ENCODE data around the gene SOX14. TPM values are rescaled to one million over a fixed set of nuclear protein-coding genes. Genes with fewer than 3 reads are reported as not detected.
A peak's percentile ranks its signal among the peaks of the same experiment; 100 is the strongest.

Gene SOX14
- polyA plus RNA-seq, 2 donors, result 0.10 TPM; not detected in 1

DNA sequence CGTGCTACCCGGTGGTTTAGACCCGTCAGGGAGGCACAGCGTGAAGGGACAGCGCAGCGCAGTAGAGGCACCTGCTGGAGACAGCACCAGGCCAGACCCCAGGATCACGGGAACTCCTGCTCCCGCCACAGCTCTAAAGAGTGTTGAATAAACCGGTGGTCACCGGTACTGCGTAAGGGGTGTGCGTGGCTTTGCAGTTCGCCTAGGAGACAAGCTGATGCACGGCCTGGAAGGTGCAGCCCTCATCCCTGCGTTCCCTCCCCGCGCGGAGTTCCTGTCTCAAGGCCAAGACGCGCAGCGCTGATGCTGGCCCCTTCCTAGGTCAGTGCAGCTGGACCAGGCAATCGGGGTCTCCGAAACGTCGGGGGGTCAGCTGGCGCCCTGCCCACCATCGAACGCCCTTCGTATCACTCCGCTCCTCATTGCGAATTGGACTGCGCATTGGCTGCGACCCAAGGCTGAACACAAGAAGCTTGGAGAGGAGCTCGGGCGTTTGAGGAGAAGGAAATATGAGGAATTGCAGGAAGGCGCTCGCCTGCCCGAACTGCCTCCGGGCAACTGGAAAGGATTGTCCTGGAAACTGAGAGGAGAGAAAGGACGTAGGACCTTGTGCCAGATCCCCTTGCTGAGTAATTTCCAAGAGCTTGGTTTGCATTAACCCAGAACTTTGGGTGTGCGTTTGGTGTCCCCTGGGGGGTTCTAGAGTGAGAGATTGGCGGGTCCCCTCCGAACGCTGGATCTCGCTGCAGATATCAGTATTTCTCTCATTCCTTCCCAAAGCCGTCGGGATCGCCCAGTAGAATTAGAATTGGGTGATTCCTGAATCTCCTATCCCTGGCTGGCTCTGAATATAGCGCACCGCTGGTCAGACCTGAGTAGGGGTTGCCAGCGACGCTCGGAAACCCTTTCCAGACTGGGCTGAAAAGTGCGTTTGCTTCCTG is 2.3 kb upstream of the SOX14 start:
- 5 to 6% methylated on average over 52 to 54 of the region's 54 CpGs for WGBS, 2 donors
- Histone ChIP-seq H3K4me1 (ENCODE audit: control insufficient read depth in 2 of 2, insufficient read depth in 2 of 2, low read length in 1 of 2) (peaks cover 9 to 21% of the 10 kb centered on the region in 2 donors), H3K4me3 (ENCODE audit: low read depth in 1 of 2, low read length in 2 of 2) (no peak overlapping the region), H3K27ac (ENCODE audit: low read depth in 2 of 2, low read length in 1 of 2) (no peak overlapping the region), H3K36me3 (ENCODE audit: control insufficient read depth in 2 of 2, insufficient read depth in 2 of 2, low read length in 1 of 2) (no peaks in the 10 kb centered on the region), H3K9me3 (ENCODE audit: control insufficient read depth in 2 of 2, insufficient read depth in 1 of 2, low read depth in 1 of 2, low read length in 1 of 2) (no peaks in the 10 kb centered on the region), H3K27me3 (ENCODE audit: control insufficient read depth in 1 of 2, insufficient read depth in 2 of 2, low read length in 2 of 2) (peaks cover 22 to 42% of the 10 kb centered on the region in 2 donors)

DNA sequence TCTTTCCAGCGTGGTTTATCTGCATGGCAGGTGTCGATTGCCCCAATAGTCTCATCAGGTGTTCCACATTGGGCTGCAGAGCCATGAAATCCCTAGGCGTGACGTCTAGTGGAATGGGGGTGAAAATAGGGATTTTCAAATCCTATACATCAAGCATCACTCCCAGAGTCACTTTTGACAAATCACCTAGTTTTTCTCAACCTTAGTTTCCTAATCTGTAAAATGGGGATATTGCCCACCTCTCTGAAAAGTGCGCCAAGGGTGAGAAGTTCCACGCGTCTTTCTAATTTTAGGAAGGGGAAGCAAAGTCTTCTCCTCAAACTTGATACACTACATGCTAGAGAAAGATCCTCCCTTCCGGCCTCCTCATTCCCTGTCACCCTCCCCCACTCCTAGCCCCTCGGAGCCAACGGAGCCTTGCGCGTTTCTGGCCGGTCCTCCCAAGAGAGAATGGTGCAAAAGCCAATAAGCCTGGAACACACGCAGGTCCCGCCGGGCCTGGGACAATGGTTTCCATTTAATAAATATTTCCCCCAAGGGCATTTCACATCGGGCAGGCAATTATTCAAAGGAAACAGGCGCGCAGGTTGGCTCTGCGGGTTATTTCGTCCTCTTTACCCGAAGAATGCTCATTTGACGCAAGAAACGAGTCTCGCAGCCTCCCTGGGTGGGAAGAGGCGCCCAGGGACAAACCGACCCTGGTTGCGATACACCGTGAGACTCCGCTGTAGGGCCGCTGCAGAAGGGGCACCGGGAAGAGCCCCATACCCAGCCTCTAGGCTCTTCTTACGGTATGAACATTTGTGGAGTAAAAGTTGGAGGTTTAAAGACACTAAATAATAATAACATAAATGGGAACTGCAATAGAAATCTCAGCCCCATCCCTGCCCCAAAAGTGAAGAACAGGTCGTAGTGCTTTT is 1.2 kb upstream of the SOX14 start:
- peaks cover 9 to 21% of the 10 kb centered on the region in 2 donors for H3K4me1 ChIP-seq (ENCODE audit: control insufficient read depth in 2 of 2, insufficient read depth in 2 of 2, low read length in 1 of 2)
- no peak overlapping the region for H3K27ac ChIP-seq (ENCODE audit: low read depth in 2 of 2, low read length in 1 of 2)
- WGBS, 2 donors, result 6 to 8% methylated on average over 34 of the region's 34 CpGs
- peaks cover 0 to 2% of the 10 kb centered on the region in 2 donors for H3K9me3 ChIP-seq (ENCODE audit: control insufficient read depth in 2 of 2, insufficient read depth in 1 of 2, low read depth in 1 of 2, low read length in 1 of 2)
- no peaks in the 10 kb centered on the region for H3K36me3 ChIP-seq (ENCODE audit: control insufficient read depth in 2 of 2, insufficient read depth in 2 of 2, low read length in 1 of 2)
- peaks cover 25 to 51% of the 10 kb centered on the region in 2 donors for H3K27me3 ChIP-seq (ENCODE audit: control insufficient read depth in 1 of 2, insufficient read depth in 2 of 2, low read length in 2 of 2)
- peak overlapping the region in 1 of 2 donors; percentile 41 for H3K4me3 ChIP-seq (ENCODE audit: low read depth in 1 of 2, low read length in 2 of 2)

DNA sequence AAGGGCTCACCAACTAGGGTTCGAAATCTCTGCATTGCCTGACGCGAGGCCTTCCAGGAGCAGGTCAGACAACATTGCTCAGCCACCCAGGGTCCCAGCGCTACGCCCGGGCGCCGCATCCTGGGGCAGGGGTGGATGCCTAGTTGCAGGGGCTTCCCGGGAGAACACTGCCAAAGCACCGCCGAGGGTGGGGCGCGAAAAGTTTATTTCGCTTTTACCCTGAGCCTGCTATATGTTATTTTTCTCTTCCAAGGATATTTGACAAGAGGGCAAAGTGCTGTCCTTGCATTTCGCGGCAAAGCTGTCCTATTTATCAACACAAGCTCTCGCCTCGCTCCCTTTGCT is 549 bp upstream of the SOX14 start:
- H3K27me3 ChIP-seq (ENCODE audit: control insufficient read depth in 1 of 2, insufficient read depth in 2 of 2, low read length in 2 of 2), result peaks cover 25 to 57% of the 10 kb centered on the region in 2 donors

DNA sequence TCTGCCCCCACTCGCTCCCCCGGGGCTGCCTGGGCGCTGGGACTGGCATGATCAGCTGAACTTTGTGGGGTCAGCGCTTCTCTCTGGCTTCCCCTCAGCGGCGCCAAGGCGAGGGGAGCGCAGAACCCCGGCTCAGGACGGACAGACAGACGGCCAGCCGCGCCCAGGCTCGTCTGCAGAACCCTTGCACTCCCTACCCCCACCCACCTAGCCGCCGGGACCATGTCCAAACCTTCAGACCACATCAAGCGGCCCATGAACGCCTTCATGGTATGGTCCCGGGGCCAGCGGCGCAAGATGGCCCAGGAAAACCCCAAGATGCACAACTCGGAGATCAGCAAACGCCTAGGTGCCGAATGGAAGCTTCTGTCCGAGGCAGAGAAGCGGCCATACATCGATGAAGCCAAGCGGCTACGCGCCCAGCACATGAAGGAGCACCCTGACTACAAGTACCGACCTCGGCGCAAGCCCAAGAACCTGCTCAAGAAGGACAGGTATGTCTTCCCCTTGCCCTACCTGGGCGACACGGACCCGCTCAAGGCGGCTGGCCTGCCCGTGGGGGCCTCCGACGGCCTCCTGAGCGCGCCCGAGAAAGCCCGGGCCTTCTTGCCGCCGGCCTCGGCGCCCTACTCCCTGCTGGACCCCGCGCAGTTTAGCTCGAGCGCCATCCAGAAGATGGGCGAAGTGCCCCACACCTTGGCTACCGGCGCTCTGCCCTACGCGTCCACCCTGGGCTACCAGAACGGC is 621 bp downstream of the SOX14 start:
- Histone ChIP-seq H3K4me3 (ENCODE audit: low read depth in 1 of 2, low read length in 2 of 2) (peak overlapping the region in 1 of 2 donors; percentile 41), H3K9me3 (ENCODE audit: control insufficient read depth in 2 of 2, insufficient read depth in 1 of 2, low read depth in 1 of 2, low read length in 1 of 2) (peaks cover 0 to 4% of the 10 kb centered on the region in 2 donors), H3K27ac (ENCODE audit: low read depth in 2 of 2, low read length in 1 of 2) (no peak overlapping the region), H3K36me3 (ENCODE audit: control insufficient read depth in 2 of 2, insufficient read depth in 2 of 2, low read length in 1 of 2) (no peaks in the 10 kb centered on the region), H3K4me1 (ENCODE audit: control insufficient read depth in 2 of 2, insufficient read depth in 2 of 2, low read length in 1 of 2) (peaks cover 15 to 27% of the 10 kb centered on the region in 2 donors), H3K27me3 (ENCODE audit: control insufficient read depth in 1 of 2, insufficient read depth in 2 of 2, low read length in 2 of 2) (peaks cover 23 to 62% of the 10 kb centered on the region in 2 donors)
- WGBS, 2 donors, result 7 to 13% methylated on average over 46 to 58 of the region's 58 CpGs

More for the DNA sequence above, 549 bp upstream of the SOX14 start:
- Histone ChIP-seq H3K27ac (ENCODE audit: low read depth in 2 of 2, low read length in 1 of 2) (no peak overlapping the region), H3K36me3 (ENCODE audit: control insufficient read depth in 2 of 2, insufficient read depth in 2 of 2, low read length in 1 of 2) (no peaks in the 10 kb centered on the region), H3K4me1 (ENCODE audit: control insufficient read depth in 2 of 2, insufficient read depth in 2 of 2, low read length in 1 of 2) (peaks cover 15 to 23% of the 10 kb centered on the region in 2 donors), H3K4me3 (ENCODE audit: low read depth in 1 of 2, low read length in 2 of 2) (peak overlapping the region in 1 of 2 donors; percentile 41), H3K9me3 (ENCODE audit: control insufficient read depth in 2 of 2, insufficient read depth in 1 of 2, low read depth in 1 of 2, low read length in 1 of 2) (peaks cover 0 to 2% of the 10 kb centered on the region in 2 donors)
- WGBS, 2 donors, result 2 to 3% methylated on average over 18 of the region's 18 CpGs

DNA sequence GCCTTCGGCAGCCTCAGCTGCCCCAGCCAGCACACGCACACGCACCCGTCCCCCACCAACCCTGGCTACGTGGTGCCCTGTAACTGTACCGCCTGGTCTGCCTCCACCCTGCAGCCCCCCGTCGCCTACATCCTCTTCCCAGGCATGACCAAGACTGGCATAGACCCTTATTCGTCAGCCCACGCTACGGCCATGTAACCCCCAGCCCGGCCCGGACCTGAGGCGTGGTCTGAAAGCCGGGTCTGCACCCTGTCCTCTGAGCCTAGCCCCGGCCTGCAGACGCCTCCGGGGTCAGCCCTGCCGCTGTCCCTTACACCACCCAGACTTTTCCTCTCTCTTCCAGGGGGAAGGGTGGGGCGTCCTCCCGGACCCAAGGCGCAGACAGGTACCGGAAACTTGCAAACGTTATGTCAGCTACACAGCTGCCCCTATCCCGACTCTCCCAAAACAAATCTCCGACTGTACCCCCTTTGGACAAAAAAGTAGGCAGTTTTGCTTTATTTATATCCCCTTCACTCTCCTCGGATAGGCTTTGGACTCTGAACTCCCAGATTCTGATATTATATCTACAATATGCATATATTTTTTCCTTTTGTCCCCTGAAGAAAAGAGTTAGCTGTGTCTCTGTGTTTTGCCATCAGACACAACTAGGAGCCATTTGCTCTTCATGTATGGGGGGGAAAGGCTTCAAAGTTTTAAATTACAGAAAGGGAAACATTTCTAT is 1.4 kb downstream of the SOX14 start:
- H3K4me1 ChIP-seq (ENCODE audit: control insufficient read depth in 2 of 2, insufficient read depth in 2 of 2, low read length in 1 of 2), result peaks cover 15 to 31% of the 10 kb centered on the region in 2 donors
- H3K4me3 ChIP-seq (ENCODE audit: low read depth in 1 of 2, low read length in 2 of 2), result no peak overlapping the region
- WGBS, 2 donors, result 6% methylated on average over 27 of the region's 27 CpGs
- peaks cover 18 to 65% of the 10 kb centered on the region in 2 donors for H3K27me3 ChIP-seq (ENCODE audit: control insufficient read depth in 1 of 2, insufficient read depth in 2 of 2, low read length in 2 of 2)
- no peaks in the 10 kb centered on the region for H3K36me3 ChIP-seq (ENCODE audit: control insufficient read depth in 2 of 2, insufficient read depth in 2 of 2, low read length in 1 of 2)
- H3K9me3 ChIP-seq (ENCODE audit: control insufficient read depth in 2 of 2, insufficient read depth in 1 of 2, low read depth in 1 of 2, low read length in 1 of 2), result peaks cover 0 to 4% of the 10 kb centered on the region in 2 donors
- H3K27ac ChIP-seq (ENCODE audit: low read depth in 2 of 2, low read length in 1 of 2), result no peak overlapping the region

DNA sequence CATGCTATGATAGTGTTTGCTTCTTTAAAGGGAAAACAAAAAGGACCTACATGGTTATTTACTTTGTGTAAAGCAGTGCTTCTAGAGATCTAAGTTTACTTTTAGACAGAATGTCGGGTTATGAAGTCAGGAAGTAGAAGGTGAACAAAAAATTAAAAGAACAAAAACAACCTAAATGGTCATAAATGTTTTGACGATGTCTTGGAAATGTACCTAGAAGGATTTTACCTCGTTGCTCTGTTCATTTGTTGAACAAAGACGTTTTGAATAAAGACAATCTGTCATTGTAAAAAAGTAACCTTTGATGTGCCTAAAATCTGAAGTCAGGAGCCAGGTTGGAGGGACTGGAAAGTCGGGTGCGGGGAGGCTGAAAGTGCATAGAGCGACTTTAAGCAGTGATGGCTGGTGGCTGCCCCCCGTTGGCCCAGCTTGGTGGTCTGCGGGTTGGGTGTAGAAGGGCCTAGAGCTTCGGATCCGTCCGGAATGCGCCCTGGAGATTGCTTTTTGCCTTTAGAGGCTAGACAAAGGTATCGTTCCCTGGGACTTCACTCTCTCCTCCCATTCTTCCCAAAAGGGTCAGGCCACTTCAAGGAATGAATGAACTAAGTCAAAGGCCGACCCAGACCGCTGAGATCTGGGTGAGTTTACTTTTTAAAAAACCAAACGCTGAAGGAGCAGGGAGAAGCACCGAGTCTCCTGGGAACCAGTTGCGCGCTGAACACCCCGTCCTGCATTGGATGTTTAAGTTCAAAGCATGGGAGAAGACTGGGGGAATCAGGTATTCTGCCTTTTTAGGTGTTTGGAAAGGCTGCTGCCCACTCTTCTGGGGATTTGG is 2.1 kb downstream of the SOX14 start:
- no peaks in the 10 kb centered on the region for H3K36me3 ChIP-seq (ENCODE audit: control insufficient read depth in 2 of 2, insufficient read depth in 2 of 2, low read length in 1 of 2)
- H3K4me3 ChIP-seq (ENCODE audit: low read depth in 1 of 2, low read length in 2 of 2), result no peak overlapping the region
- peaks cover 0 to 7% of the 10 kb centered on the region in 2 donors for H3K9me3 ChIP-seq (ENCODE audit: control insufficient read depth in 2 of 2, insufficient read depth in 1 of 2, low read depth in 1 of 2, low read length in 1 of 2)
- peaks cover 13 to 69% of the 10 kb centered on the region in 2 donors for H3K27me3 ChIP-seq (ENCODE audit: control insufficient read depth in 1 of 2, insufficient read depth in 2 of 2, low read length in 2 of 2)
- no peak overlapping the region for H3K27ac ChIP-seq (ENCODE audit: low read depth in 2 of 2, low read length in 1 of 2)
- WGBS, 2 donors, result 8 to 14% methylated on average over 21 of the region's 21 CpGs
- H3K4me1 ChIP-seq (ENCODE audit: control insufficient read depth in 2 of 2, insufficient read depth in 2 of 2, low read length in 1 of 2), result peaks cover 15 to 33% of the 10 kb centered on the region in 2 donors

DNA sequence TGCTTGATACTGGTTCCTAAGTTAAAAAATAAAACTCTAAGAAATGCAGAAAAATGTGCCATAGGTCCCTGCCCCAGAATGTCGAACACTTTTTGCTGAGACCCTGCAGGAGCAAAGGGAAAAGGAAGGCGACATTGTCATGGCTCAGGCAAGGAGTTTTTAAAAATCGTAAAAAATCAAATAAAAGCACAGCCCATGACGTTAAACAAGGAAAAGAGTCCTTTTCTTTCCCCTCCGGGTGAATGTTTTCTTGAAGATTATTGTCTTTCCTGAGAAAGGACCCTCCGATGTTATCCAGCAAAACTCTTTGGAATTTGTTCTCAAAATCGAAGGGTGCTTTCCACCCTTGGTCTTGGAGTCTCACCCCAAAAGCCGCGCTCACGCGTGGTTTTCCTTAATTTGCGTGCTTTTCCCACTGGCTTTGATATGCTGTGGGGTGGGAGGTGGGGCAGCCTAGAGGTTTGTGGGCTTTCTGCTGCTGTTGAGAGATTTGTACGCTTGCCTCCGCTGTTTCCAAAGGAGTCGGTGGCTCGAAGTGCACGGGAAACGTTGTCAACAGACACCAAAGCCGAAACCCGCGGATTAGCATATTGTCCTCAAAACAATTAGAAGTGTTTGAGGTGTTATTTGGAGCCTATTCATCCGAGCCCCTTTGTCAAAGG is 2.9 kb downstream of the SOX14 start:
- Histone ChIP-seq H3K9me3 (ENCODE audit: control insufficient read depth in 2 of 2, insufficient read depth in 1 of 2, low read depth in 1 of 2, low read length in 1 of 2) (peaks cover 0 to 10% of the 10 kb centered on the region in 2 donors), H3K27ac (ENCODE audit: low read depth in 2 of 2, low read length in 1 of 2) (no peak overlapping the region), H3K4me3 (ENCODE audit: low read depth in 1 of 2, low read length in 2 of 2) (peak overlapping the region in 1 of 2 donors; percentile 52), H3K27me3 (ENCODE audit: control insufficient read depth in 1 of 2, insufficient read depth in 2 of 2, low read length in 2 of 2) (peaks cover 5 to 69% of the 10 kb centered on the region in 2 donors), H3K4me1 (ENCODE audit: control insufficient read depth in 2 of 2, insufficient read depth in 2 of 2, low read length in 1 of 2) (peaks cover 12 to 30% of the 10 kb centered on the region in 2 donors), H3K36me3 (ENCODE audit: control insufficient read depth in 2 of 2, insufficient read depth in 2 of 2, low read length in 1 of 2) (no peaks in the 10 kb centered on the region)
- 7 to 9% methylated on average over 22 of the region's 22 CpGs for WGBS, 2 donors

Data from esophagus (tissue), 2 donors.